Activated T-cell treated with anti-CD3 and anti-CD28 coated beads, Interleukin-2, amount 50 U/mL, for 72 hours (primary cell): ENCODE data around the gene RNF217. TPM values are rescaled to one million over a fixed set of nuclear protein-coding genes. Genes with fewer than 3 reads are reported as not detected.

Experiments used
- ATAC-seq, 2 donors: fragments of 150-1000 bp; cut with Tn5 transposase; replicated peaks in 1 of 2; 2 replicates each; pipeline ENCODE4 v1.10.0; 2021; ENCODE audit warnings: moderate library complexity in 2 of 2, mild to moderate bottlenecking in 1 of 2
- DNase-seq, 2 donors: peaks; one replicate each; pipeline ENCODE4 v3.0.0; 2021 to 2022; ENCODE audit warnings: mixed read lengths in 1 of 2
- H3K27ac Mint-ChIP-seq: one replicate; pipeline ENCODE4 v1.8.0; 2022; ENCODE audit warnings: mild to moderate bottlenecking, moderate library complexity, mixed read lengths
- H3K27me3 Mint-ChIP-seq: one replicate; pipeline ENCODE4 v1.8.0; 2022; ENCODE audit warnings: low read depth, mixed read lengths
- H3K36me3 Mint-ChIP-seq, 2 donors: one replicate each; pipeline ENCODE4 v1.8.0; 2022; ENCODE audit warnings: mixed read lengths in 2 of 2, mild to moderate bottlenecking in 1 of 2; ENCODE audit not compliant: insufficient read depth in 2 of 2
- H3K4me1 Mint-ChIP-seq: one replicate; pipeline ENCODE4 v1.8.0; 2022; ENCODE audit warnings: low read depth, mixed read lengths
- H3K4me3 Mint-ChIP-seq, 2 donors: one replicate each; pipeline ENCODE4 v1.8.0; 2022; ENCODE audit warnings: mild to moderate bottlenecking in 2 of 2, mixed read lengths in 2 of 2, moderate library complexity in 2 of 2
- H3K9me3 Mint-ChIP-seq, 2 donors: one replicate each; pipeline ENCODE4 v1.8.0; 2022; ENCODE audit warnings: mixed read lengths in 2 of 2
- total RNA-seq, 2 donors: library from RNA; stranded (reverse); gene quantifications; one replicate each; pipeline ENCODE4 v1.2.3, GENCODE V29; 2022

RNF217 gene
- total RNA-seq, 2 donors from 2014 or later, result 1.2 to 1.9 TPM

- ATAC-seq, result no peak
- no peak overlapping the region for H3K4me3 Mint-ChIP-seq
- H3K27me3 Mint-ChIP-seq, result no peaks in the 10 kb centered on the region
- H3K27ac Mint-ChIP-seq, result no peak overlapping the region
- no peaks in the 10 kb centered on the region for H3K36me3 Mint-ChIP-seq
- no peaks in the 10 kb centered on the region for H3K9me3 Mint-ChIP-seq
- H3K4me1 Mint-ChIP-seq, result no peaks in the 10 kb centered on the region
- no peak for DNase-seq
Measured at GRCh38 chr6:124999105-124999764, 37.0 kb downstream of the RNF217 start.

- DNase-seq (no peak), ATAC-seq (no peak)
- no peaks in the 10 kb centered on the region for H3K9me3 Mint-ChIP-seq
- H3K36me3 Mint-ChIP-seq, result no peaks in the 10 kb centered on the region
- H3K4me1 Mint-ChIP-seq, result no peaks in the 10 kb centered on the region
- no peaks in the 10 kb centered on the region for H3K27me3 Mint-ChIP-seq
- H3K27ac Mint-ChIP-seq, result no peak overlapping the region
- no peak overlapping the region for H3K4me3 Mint-ChIP-seq
Measured at GRCh38 chr6:125001684-125002405, 39.6 kb downstream of the RNF217 start.

GRCh38 chr6:125002406-125002741 lies 40.1 kb downstream of the RNF217 start:
- DNase-seq (no peak), ATAC-seq (no peak)
- Mint-ChIP-seq H3K27ac (no peak overlapping the region), H3K27me3 (no peaks in the 10 kb centered on the region), H3K36me3 (no peaks in the 10 kb centered on the region), H3K4me3 (no peak overlapping the region), H3K4me1 (no peaks in the 10 kb centered on the region), H3K9me3 (peaks cover under 1% of the 10 kb centered on the region in 2 donors)

- no peak overlapping the region for H3K4me3 Mint-ChIP-seq
- no peaks in the 10 kb centered on the region for H3K36me3 Mint-ChIP-seq
- ATAC-seq (no peak), DNase-seq (no peak)
- no peaks in the 10 kb centered on the region for H3K27me3 Mint-ChIP-seq
- H3K27ac Mint-ChIP-seq, result no peak overlapping the region
- no peaks in the 10 kb centered on the region for H3K4me1 Mint-ChIP-seq
- H3K9me3 Mint-ChIP-seq, result peaks cover 2% of the 10 kb centered on the region in 2 donors
Measured at GRCh38 chr6:125003070-125003469, 40.8 kb downstream of the RNF217 start.

GRCh38 chr6:125004198-125004597 lies 42.0 kb downstream of the RNF217 start:
- ATAC-seq (no peak), DNase-seq (no peak)
- peaks cover 2% of the 10 kb centered on the region in 2 donors for H3K9me3 Mint-ChIP-seq
- peaks cover 0 to 2% of the 10 kb centered on the region in 2 donors for H3K36me3 Mint-ChIP-seq
- H3K27ac Mint-ChIP-seq, result no peak overlapping the region
- H3K4me3 Mint-ChIP-seq, result no peak overlapping the region
- peaks cover under 1% of the 10 kb centered on the region for H3K27me3 Mint-ChIP-seq
- no peaks in the 10 kb centered on the region for H3K4me1 Mint-ChIP-seq

GRCh38 chr6:125004797-125005595 lies 42.8 kb downstream of the RNF217 start:
- Mint-ChIP-seq H3K27me3 (peaks cover 9% of the 10 kb centered on the region), H3K9me3 (peaks cover 2% of the 10 kb centered on the region in 2 donors), H3K36me3 (peaks cover 0 to 2% of the 10 kb centered on the region in 2 donors), H3K4me1 (no peaks in the 10 kb centered on the region), H3K27ac (no peak overlapping the region), H3K4me3 (no peak overlapping the region)
- ATAC-seq (no peak), DNase-seq (no peak)

- H3K36me3 Mint-ChIP-seq, result peaks cover 2 to 3% of the 10 kb centered on the region in 2 donors
- H3K4me3 Mint-ChIP-seq, result no peak overlapping the region
- peaks cover 2% of the 10 kb centered on the region in 2 donors for H3K9me3 Mint-ChIP-seq
- H3K4me1 Mint-ChIP-seq, result peaks cover 5% of the 10 kb centered on the region
- DNase-seq (no peak), ATAC-seq (no peak)
- H3K27me3 Mint-ChIP-seq, result peaks cover 16% of the 10 kb centered on the region
- H3K27ac Mint-ChIP-seq, result no peak overlapping the region
Measured at GRCh38 chr6:125008261-125008703, 46.0 kb downstream of the RNF217 start.

- peaks cover 2 to 3% of the 10 kb centered on the region in 2 donors for H3K9me3 Mint-ChIP-seq
- H3K27ac Mint-ChIP-seq, result no peak overlapping the region
- ATAC-seq (no peak), DNase-seq (no peak)
- peaks cover 16% of the 10 kb centered on the region for H3K27me3 Mint-ChIP-seq
- peaks cover 12% of the 10 kb centered on the region for H3K4me1 Mint-ChIP-seq
- peaks cover 2 to 3% of the 10 kb centered on the region in 2 donors for H3K36me3 Mint-ChIP-seq
- H3K4me3 Mint-ChIP-seq, result no peak overlapping the region
Measured at GRCh38 chr6:125008957-125009356, 46.7 kb downstream of the RNF217 start.

GRCh38 chr6:125009578-125009977 lies 47.3 kb downstream of the RNF217 start:
- no peak for DNase-seq
- no peak for ATAC-seq
- peaks cover 16% of the 10 kb centered on the region for H3K27me3 Mint-ChIP-seq
- peaks cover 17% of the 10 kb centered on the region for H3K4me1 Mint-ChIP-seq
- no peak overlapping the region for H3K4me3 Mint-ChIP-seq
- no peak overlapping the region for H3K27ac Mint-ChIP-seq
- peaks cover 2 to 4% of the 10 kb centered on the region in 2 donors for H3K9me3 Mint-ChIP-seq
- H3K36me3 Mint-ChIP-seq, result peaks cover 2 to 3% of the 10 kb centered on the region in 2 donors

- ATAC-seq, result peak; percentile 49 to 55
- H3K27me3 Mint-ChIP-seq, result peaks cover 22% of the 10 kb centered on the region
- peaks cover 0 to 2% of the 10 kb centered on the region in 2 donors for H3K9me3 Mint-ChIP-seq
- DNase-seq, result no peak
- peaks cover 17% of the 10 kb centered on the region for H3K4me1 Mint-ChIP-seq
- peaks cover 0 to 3% of the 10 kb centered on the region in 2 donors for H3K36me3 Mint-ChIP-seq
- H3K27ac Mint-ChIP-seq, result peak overlapping the region; percentile 79
- no peak overlapping the region for H3K4me3 Mint-ChIP-seq
Measured at GRCh38 chr6:125013938-125014660, 51.9 kb downstream of the RNF217 start.

- Mint-ChIP-seq H3K36me3 (peaks cover 0 to 3% of the 10 kb centered on the region in 2 donors), H3K9me3 (peaks cover 0 to 2% of the 10 kb centered on the region in 2 donors), H3K4me3 (no peak overlapping the region), H3K4me1 (peaks cover 17% of the 10 kb centered on the region), H3K27ac (peak overlapping the region; percentile 79), H3K27me3 (peaks cover 17% of the 10 kb centered on the region)
- ATAC-seq (no peak), DNase-seq (no peak)
Measured at GRCh38 chr6:125014661-125014957, 52.4 kb downstream of the RNF217 start.

- H3K27ac Mint-ChIP-seq, result no peak overlapping the region
- peaks cover 11% of the 10 kb centered on the region for H3K27me3 Mint-ChIP-seq
- peaks cover 17% of the 10 kb centered on the region for H3K4me1 Mint-ChIP-seq
- DNase-seq, result no peak
- H3K9me3 Mint-ChIP-seq, result peaks cover 0 to 2% of the 10 kb centered on the region in 2 donors
- no peak overlapping the region for H3K4me3 Mint-ChIP-seq
- peaks cover 0 to 3% of the 10 kb centered on the region in 2 donors for H3K36me3 Mint-ChIP-seq
- no peak for ATAC-seq
Measured at GRCh38 chr6:125015152-125015551, 52.9 kb downstream of the RNF217 start.

GRCh38 chr6:125018136-125018535 lies 55.9 kb downstream of the RNF217 start:
- no peak for ATAC-seq
- Mint-ChIP-seq H3K27me3 (peaks cover 6% of the 10 kb centered on the region), H3K36me3 (no peaks in the 10 kb centered on the region), H3K4me1 (peaks cover 13% of the 10 kb centered on the region), H3K9me3 (peaks cover 0 to 2% of the 10 kb centered on the region in 2 donors), H3K27ac (no peak overlapping the region), H3K4me3 (no peak overlapping the region)
- no peak for DNase-seq
